Hepatocyte (in vitro differentiated cells): ENCODE measurements around the gene SPAG16. TPM values are rescaled to one million over a fixed set of nuclear protein-coding genes. Genes with fewer than 3 reads are reported as not detected.

ENCODE experiments used
- DNase-seq: peaks from one replicate; pipeline ENCODE4 v3.0.0-alpha.2; 2016; ENCODE audit warnings: low spot score
- H2AFZ ChIP-seq: fragments of 200-600 bp; sonication (generic); 2 replicates; pipeline ENCODE4 v1.6.0; 2016; ENCODE audit warnings: antibody characterized with exemption, mild to moderate bottlenecking
- H3K27ac ChIP-seq: fragments of 200-600 bp; sonication (generic); 2 replicates; pipeline ENCODE4 v1.5.1; 2016; ENCODE audit warnings: mild to moderate bottlenecking
- H3K27me3 ChIP-seq: fragments of 200-600 bp; sonication (generic); 2 replicates; pipeline ENCODE4 v1.6.1; 2016
- H3K36me3 ChIP-seq: fragments of 200-600 bp; sonication (generic); replicated peaks from 2 replicates; pipeline ENCODE4 v1.5.1; 2016; ENCODE audit warnings: low read depth; ENCODE audit not compliant: insufficient read depth
- H3K4me1 ChIP-seq: fragments of 200-600 bp; sonication (generic); 2 replicates; pipeline ENCODE4 v1.5.1; 2016; ENCODE audit warnings: mild to moderate bottlenecking, moderate library complexity; ENCODE audit not compliant: insufficient read depth
- H3K4me2 ChIP-seq: fragments of 200-600 bp; sonication (generic); 2 replicates; pipeline ENCODE4 v1.6.0; 2016
- H3K4me3 ChIP-seq: fragments of 200-600 bp; sonication (generic); 2 replicates; pipeline ENCODE4 v1.5.1; 2016; ENCODE audit warnings: mild to moderate bottlenecking
- H3K79me2 ChIP-seq: fragments of 200-600 bp; sonication (generic); 2 replicates; pipeline ENCODE4 v1.6.0; 2017; ENCODE audit warnings: mild to moderate bottlenecking
- H3K9me2 ChIP-seq: fragments of 200-600 bp; sonication (generic); replicated peaks from 2 replicates; pipeline ENCODE4 v1.6.0; 2017; ENCODE audit warnings: mild to moderate bottlenecking; ENCODE audit not compliant: insufficient read depth
- H3K9me3 ChIP-seq: fragments of 200-600 bp; sonication (generic); 2 replicates; pipeline ENCODE4 v1.5.1; 2016; ENCODE audit warnings: low read depth, mild to moderate bottlenecking
- H4K20me1 ChIP-seq: fragments of 200-600 bp; sonication (generic); 2 replicates; pipeline ENCODE4 v1.6.0; 2016; ENCODE audit warnings: mild to moderate bottlenecking; ENCODE audit not compliant: insufficient read depth, poor library complexity, severe bottlenecking
- EZH2 ChIP-seq: fragments of 200-600 bp; sonication (generic); IDR thresholded peaks from 2 replicates; pipeline ENCODE4 v1.6.1; 2016; ENCODE audit warnings: antibody characterized with exemption, mild to moderate bottlenecking, borderline replicate concordance
- EZH2phosphoT487 ChIP-seq: fragments of 200-600 bp; sonication (generic); IDR thresholded peaks from one replicate; pipeline ENCODE4 v1.6.1; 2018; ENCODE audit warnings: antibody characterized with exemption, mild to moderate bottlenecking, low read depth, moderate library complexity; ENCODE audit not compliant: unreplicated experiment, severe bottlenecking
- WGBS: methylation state at CpG from one replicate; pipeline ENCODE4 v1.1.6; 2016; ENCODE audit warnings: low lambda C conversion rate; ENCODE audit errors: missing lambda C conversion rate; 5-methylcytosine and 5-hydroxymethylcytosine counted together
- polyA plus RNA-seq: library from polyadenylated mRNA; unstranded; fragments of >200 nt; fragmentation: Nextera tagmentation; extraction: Ambion mirVana; gene quantifications from 2 replicates; pipeline ENCODE4 v1.2.1, GENCODE V29; 2016
- total RNA-seq: library from RNA; depleted of rRNA; stranded (reverse); fragments of >200 nt; gene quantifications from 2 replicates; pipeline ENCODE4 v1.2.3, GENCODE V29; 2014
- TF ChIP-seq, protein P1 (sequence below): fragments of 200-600 bp; sonication (generic); IDR thresholded peaks from 2 replicates; pipeline ENCODE4 v1.5.1; 2016; ENCODE audit warnings: antibody characterized with exemption, mild to moderate bottlenecking; ENCODE audit not compliant: poor library complexity

Gene SPAG16
- total and polyA plus RNA-seq, 2 experiments from 2014 or later, result 52.1 to 56.9 TPM

DNA sequence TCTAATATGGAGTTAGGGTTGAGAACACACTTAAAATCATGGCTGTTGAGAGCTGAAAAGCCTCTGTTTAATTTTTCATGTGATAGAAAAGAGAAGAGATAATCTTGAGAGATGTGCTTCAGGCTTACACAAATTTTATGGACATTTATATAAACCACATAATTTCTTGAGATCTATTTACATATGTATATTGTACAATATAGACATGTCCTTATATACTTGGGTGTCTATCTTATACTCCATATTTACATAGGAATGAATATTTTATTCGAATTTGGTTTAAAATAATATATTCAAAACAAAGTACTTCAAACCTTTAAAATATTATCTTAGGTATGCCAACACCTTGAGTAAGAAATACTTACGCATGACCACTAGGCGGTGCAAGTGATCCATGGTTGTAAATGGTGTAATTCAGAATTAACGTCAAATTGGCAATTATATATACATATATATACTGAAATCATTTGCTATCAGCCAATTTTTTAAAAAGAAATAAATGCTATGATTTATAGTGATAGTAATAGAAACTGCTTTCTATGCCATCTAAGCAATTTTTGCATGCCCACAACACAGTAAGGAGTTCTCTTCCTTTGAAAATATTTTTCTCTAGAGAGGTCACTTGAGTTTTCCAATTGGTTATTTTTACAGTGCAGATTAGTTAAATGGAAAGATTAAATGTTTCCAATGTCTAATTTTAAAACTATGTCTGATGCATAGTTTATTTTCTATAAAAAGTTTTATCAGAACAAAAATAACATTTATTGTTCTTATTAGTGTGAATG lies 37.6 kb upstream of the SPAG16 start:
- H3K4me1 ChIP-seq, result peaks cover under 1% of the 10 kb centered on the region
- no peak overlapping the region for H3K27ac ChIP-seq
- H3K36me3 ChIP-seq, result no peaks in the 10 kb centered on the region
- H3K4me2 ChIP-seq, result no peak overlapping the region
- WGBS, result 5% methylated on average over 4 of the region's 4 CpGs
- H4K20me1 ChIP-seq, result no peaks in the 10 kb centered on the region
- peak; percentile 73 for DNase-seq
- H3K27me3 ChIP-seq, result no peaks in the 10 kb centered on the region
- no peaks in the 10 kb centered on the region for H3K9me3 ChIP-seq
- H3K4me3 ChIP-seq, result no peak overlapping the region
- H3K9me2 ChIP-seq, result no peaks in the 10 kb centered on the region
- no peaks in the 10 kb centered on the region for H3K79me2 ChIP-seq
- no peak overlapping the region for H2AFZ ChIP-seq
- TF ChIP-seq, protein P1, sequence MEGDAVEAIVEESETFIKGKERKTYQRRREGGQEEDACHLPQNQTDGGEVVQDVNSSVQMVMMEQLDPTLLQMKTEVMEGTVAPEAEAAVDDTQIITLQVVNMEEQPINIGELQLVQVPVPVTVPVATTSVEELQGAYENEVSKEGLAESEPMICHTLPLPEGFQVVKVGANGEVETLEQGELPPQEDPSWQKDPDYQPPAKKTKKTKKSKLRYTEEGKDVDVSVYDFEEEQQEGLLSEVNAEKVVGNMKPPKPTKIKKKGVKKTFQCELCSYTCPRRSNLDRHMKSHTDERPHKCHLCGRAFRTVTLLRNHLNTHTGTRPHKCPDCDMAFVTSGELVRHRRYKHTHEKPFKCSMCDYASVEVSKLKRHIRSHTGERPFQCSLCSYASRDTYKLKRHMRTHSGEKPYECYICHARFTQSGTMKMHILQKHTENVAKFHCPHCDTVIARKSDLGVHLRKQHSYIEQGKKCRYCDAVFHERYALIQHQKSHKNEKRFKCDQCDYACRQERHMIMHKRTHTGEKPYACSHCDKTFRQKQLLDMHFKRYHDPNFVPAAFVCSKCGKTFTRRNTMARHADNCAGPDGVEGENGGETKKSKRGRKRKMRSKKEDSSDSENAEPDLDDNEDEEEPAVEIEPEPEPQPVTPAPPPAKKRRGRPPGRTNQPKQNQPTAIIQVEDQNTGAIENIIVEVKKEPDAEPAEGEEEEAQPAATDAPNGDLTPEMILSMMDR, result peak; percentile 80
- TF ChIP-seq EZH2, result no peak
- no peak for TF ChIP-seq EZH2phosphoT487

GRCh38 chr2:213247566-213247965 lies 36.7 kb upstream of the SPAG16 start:
- Histone ChIP-seq H3K27ac (no peak overlapping the region), H3K4me2 (no peak overlapping the region)
- WGBS, result 84% methylated on average over 4 of the region's 4 CpGs

GRCh38 chr2:213248637-213249036 lies 35.6 kb upstream of the SPAG16 start:
- WGBS, result 85% methylated on average over 4 of the region's 4 CpGs
- Histone ChIP-seq H3K9me3 (no peaks in the 10 kb centered on the region), H3K36me3 (no peaks in the 10 kb centered on the region), H3K4me1 (peaks cover 7% of the 10 kb centered on the region), H4K20me1 (no peaks in the 10 kb centered on the region), H3K27ac (no peak overlapping the region), H3K4me3 (no peak overlapping the region), H3K27me3 (no peaks in the 10 kb centered on the region), H2AFZ (no peak overlapping the region), H3K4me2 (no peak overlapping the region), H3K9me2 (no peaks in the 10 kb centered on the region), H3K79me2 (no peaks in the 10 kb centered on the region)
- DNase-seq, result no peak
- TF ChIP-seq EZH2phosphoT487 (no peak), EZH2 (no peak)
- TF ChIP-seq, protein P1, result no peak

More at GRCh38 chr2:213247566-213247965, 36.7 kb upstream of the SPAG16 start:
- no peak for DNase-seq
- TF ChIP-seq, protein P1, result no peak
- no peak for TF ChIP-seq EZH2phosphoT487
- no peak for TF ChIP-seq EZH2
- Histone ChIP-seq H3K79me2 (no peaks in the 10 kb centered on the region), H4K20me1 (no peaks in the 10 kb centered on the region), H2AFZ (no peak overlapping the region), H3K4me3 (no peak overlapping the region), H3K4me1 (peaks cover 7% of the 10 kb centered on the region), H3K9me2 (no peaks in the 10 kb centered on the region), H3K36me3 (no peaks in the 10 kb centered on the region), H3K9me3 (no peaks in the 10 kb centered on the region), H3K27me3 (no peaks in the 10 kb centered on the region)
